GM18517 (cell line): Measurements from ENCODE around the gene OLFM1.
"Not testable (repeated sequence)": the region's sequence is repeated elsewhere in the genome, so short reads cannot be mapped to it uniquely, and the experiment has no call there.

Source experiments
- ATAC-seq: cut with Tn5 transposase; IDR thresholded peaks from one replicate; pipeline ENCODE4 v1.9.1; 2021; ENCODE audit warnings: mild to moderate bottlenecking, moderate library complexity; ENCODE audit not compliant: unreplicated experiment

Gene OLFM1

GRCh38 chr9:135056541-135056940 lies 30.9 kb upstream of the OLFM1 start:
- ATAC-seq, result no peak

GRCh38 chr9:135060461-135061116 lies 26.9 kb upstream of the OLFM1 start:
- ATAC-seq, result no peak

GRCh38 chr9:135061441-135061840 lies 26.0 kb upstream of the OLFM1 start:
- ATAC-seq, result no peak

GRCh38 chr9:135062254-135062653 lies 25.2 kb upstream of the OLFM1 start:
- no peak for ATAC-seq

- ATAC-seq, result not testable (repeated sequence)
Observed at GRCh38 chr9:135063466-135063865, 24.0 kb upstream of the OLFM1 start.

GRCh38 chr9:135063888-135064287 lies 23.6 kb upstream of the OLFM1 start:
- not testable (repeated sequence) for ATAC-seq

GRCh38 chr9:135065151-135065550 lies 22.3 kb upstream of the OLFM1 start:
- no peak for ATAC-seq

GRCh38 chr9:135065804-135066203 lies 21.7 kb upstream of the OLFM1 start:
- no peak for ATAC-seq

GRCh38 chr9:135066291-135066690 lies 21.2 kb upstream of the OLFM1 start:
- ATAC-seq, result no peak

- no peak for ATAC-seq
Observed at GRCh38 chr9:135067096-135067710, 20.3 kb upstream of the OLFM1 start.

- ATAC-seq, result no peak
Observed at GRCh38 chr9:135068776-135069415, 18.6 kb upstream of the OLFM1 start.

- no peak for ATAC-seq
Observed at GRCh38 chr9:135069558-135070197, 17.8 kb upstream of the OLFM1 start.

GRCh38 chr9:135070198-135070951 lies 17.1 kb upstream of the OLFM1 start:
- no peak for ATAC-seq

- no peak for ATAC-seq
Observed at GRCh38 chr9:135070964-135071735, 16.3 kb upstream of the OLFM1 start.

- ATAC-seq, result no peak
Observed at GRCh38 chr9:135073081-135073740, 14.3 kb upstream of the OLFM1 start.

GRCh38 chr9:135073741-135074305 lies 13.6 kb upstream of the OLFM1 start:
- no peak for ATAC-seq

GRCh38 chr9:135074354-135075233 lies 12.9 kb upstream of the OLFM1 start:
- no peak for ATAC-seq
